Stimulated activated CD8-positive, alpha-beta memory T cell treated with anti-CD3 and anti-CD28 coated beads, Interleukin-4, amount 100 ng/mL, for 48 hours (primary cell): ENCODE data around the gene PVALEF.
"Not testable (repeated sequence)": the region's sequence is repeated elsewhere in the genome, so short reads cannot be mapped to it uniquely, and the experiment has no call there.

Source experiments
- DNase-seq: peaks from one replicate; pipeline ENCODE4 v3.0.0-alpha.2; 2020

The PVALEF gene

GRCh38 chr17:81147701-81148100 lies 17.6 kb upstream of the PVALEF start:
- DNase-seq: no peak

GRCh38 chr17:81148571-81148970 lies 16.7 kb upstream of the PVALEF start:
- DNase-seq: no peak

- DNase-seq: no peak
These were observed 16.2 kb upstream of the PVALEF start for GRCh38 chr17:81148986-81149533.

DNA sequence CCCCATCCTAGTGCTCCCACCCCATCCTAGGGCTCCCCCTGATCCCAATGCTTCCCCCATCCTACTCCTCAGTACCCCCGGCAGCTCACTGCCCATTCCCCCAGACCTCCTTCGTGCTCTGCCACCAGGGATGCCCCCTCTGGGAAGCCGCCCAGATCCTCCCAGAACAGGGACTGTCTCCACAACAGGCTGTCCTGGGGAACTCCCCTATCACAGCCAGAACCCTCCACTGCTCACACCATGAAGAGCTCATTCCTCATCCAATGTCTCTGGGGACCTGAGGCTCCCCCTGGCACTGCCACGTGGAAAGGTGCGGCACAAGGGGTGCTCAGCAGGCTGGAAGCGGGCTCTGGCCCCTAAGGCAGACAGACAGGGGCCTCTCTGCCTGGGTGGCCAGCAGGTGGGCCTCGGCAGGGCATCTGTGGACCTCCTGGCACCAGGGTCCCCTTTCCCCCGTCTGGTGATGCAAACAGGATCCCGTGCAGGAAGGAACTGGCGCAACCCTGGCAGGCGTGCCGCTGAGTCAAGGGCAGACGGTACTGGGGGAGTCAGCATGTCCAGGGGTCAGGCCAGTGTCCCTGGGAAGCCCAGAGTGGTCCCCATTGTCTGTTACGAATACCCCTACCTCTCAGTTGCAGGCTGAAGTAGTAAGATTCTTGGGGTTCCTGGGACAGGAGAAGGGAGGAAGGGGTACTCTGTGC lies 14.8 kb upstream of the PVALEF start:
- no peak for DNase-seq

GRCh38 chr17:81151278-81151677 lies 14.0 kb upstream of the PVALEF start:
- no peak for DNase-seq

- no peak for DNase-seq
These were observed 12.9 kb upstream of the PVALEF start for GRCh38 chr17:81152288-81152828.

GRCh38 chr17:81153340-81153803 lies 11.9 kb upstream of the PVALEF start:
- DNase-seq: no peak

- DNase-seq: not testable (repeated sequence)
These were observed 11.3 kb upstream of the PVALEF start for GRCh38 chr17:81154016-81154415.

DNA sequence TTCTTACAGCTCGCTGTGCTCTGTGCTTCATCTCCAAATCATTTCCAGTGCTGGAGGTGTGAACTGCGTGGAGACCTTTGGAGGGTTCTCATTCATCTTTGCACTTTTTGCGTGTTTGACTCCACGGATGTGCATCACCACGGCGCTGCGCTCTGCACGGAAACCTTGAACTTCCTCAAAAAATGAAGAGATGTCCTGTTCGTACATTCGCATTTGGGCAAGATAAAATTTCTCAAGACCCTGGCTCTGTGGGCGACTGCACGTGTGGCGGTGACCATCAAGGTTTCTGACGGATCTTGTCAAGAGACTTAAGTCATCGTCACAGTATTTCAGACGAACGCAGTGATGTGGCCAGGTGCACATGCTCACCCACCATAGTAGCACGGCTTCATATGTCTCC lies 10.3 kb upstream of the PVALEF start:
- no peak for DNase-seq

GRCh38 chr17:81156866-81157805 lies 8.2 kb upstream of the PVALEF start:
- no peak for DNase-seq

- no peak for DNase-seq
These were observed 7.2 kb upstream of the PVALEF start for GRCh38 chr17:81157848-81158687.

DNA sequence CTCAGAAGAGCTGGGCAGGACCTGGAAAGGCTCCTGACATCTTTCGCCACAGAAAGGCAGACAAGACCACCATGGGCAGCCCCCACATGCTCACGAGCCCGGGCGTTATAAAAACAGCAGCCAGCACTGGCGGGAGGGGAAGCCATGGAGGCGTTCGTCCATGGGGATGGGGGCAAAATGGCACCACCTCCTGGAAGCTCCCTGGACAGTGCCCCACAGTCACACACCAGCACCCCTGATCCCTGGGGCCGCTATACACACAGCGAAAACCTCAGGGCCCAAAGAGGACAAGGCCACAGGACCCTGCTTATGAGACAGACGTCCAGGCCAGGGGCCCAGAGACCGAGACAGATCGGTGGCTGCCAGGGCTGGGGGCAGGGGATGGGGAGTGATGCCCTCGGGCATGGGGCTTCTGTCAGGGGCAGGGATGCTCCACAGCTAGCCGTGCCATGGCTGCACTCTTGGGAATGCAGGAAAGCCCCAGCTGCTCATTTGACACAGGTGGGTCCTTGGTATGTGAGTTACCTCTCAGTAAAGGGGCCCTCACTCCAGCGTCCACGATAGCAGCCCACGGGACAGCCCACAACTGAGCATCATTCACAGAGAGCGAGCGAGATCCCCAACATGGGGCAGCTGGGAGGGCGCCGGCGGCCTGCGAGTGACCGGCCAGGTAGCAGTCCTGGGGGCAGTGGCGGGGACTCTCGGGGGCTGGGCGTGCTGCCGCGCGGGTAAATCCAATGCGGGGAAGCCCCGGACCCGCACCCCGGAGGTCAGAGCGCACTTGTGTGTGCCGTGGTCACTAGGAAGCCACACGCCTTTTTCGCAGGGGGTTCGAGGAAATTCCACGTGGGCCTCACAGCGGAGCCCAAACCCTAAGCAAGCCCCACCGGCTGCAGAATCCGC lies 6.4 kb upstream of the PVALEF start:
- no peak for DNase-seq

- DNase-seq: no peak
These were observed 5.6 kb upstream of the PVALEF start for GRCh38 chr17:81159611-81160265.

DNA sequence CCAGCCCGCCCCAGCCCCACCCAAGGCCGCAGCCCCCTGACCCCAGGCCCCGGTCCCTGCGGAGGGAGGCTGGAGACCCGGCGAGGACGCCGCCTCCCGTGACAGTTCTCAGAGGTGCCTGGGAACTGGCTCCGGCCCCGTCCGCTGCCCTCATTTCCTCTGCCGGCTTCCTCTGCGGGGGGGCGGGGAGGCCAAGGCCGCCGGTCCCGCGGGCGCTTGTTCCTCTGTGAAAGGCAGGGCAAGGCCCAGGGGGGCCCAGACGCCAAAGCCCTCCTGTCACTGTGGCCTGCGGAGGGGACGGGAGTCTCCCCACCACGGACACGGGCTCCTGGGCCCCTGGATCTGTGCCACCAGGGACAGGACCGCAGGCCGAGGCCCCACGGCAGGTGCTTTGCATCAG lies 5.0 kb upstream of the PVALEF start:
- no peak for DNase-seq

- no peak for DNase-seq
These were observed 4.4 kb upstream of the PVALEF start for GRCh38 chr17:81160747-81161453.

- DNase-seq: no peak
These were observed 3.8 kb upstream of the PVALEF start for GRCh38 chr17:81161536-81161935.

GRCh38 chr17:81161972-81162371 lies 3.3 kb upstream of the PVALEF start:
- no peak for DNase-seq

DNA sequence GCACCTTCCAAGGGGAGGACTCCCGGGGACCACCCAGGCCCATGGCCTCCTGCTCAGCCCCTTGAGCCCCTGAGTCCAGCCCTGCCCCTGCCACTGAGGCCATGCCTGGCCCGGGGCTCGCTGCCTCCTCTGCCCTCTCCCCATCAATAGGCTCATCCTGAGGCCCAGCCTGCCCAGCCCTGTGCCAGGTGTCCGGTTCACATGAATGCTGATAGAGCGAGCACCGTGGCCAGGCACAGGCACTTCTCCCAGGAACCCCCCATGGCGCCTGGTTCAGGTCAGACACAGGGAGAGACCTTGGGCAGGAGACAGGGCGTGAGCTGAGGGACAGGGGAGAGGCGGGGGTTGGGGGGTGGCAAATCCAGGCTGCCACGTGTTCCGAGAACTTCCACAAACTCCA lies 2.8 kb upstream of the PVALEF start:
- no peak for DNase-seq

DNA sequence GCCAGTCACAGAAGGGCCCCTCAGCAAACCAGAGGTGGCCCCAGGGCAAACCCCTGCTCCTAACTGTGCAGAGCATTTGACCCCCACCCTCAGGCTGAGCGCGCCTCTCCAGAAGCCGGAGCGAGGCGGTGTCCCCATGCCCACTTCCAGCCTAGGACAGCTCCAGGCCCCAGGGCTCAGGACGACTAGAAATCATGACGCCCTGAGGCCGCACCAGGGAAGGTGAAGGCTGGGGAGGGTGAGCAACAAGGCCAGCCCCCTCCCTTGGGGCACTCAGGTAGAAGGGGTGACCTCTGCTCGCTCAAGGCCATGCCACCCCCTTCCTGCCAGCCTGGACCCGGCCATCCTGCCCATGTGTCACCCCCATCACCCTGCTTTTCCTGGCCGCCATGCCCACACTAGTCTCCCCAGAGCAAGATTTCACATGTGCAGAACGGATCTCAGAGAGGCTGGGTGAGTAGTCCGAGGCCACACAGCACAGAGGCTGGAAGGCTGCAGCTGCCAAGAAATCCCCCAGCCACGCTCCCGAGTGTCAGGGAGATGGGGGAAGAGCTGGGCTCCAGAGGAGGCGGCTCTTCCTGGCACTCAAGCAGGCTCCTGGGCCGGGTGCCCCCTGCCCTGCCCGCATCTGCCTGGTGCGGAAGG lies 2.1 kb upstream of the PVALEF start:
- no peak for DNase-seq
